ENCODE results near the gene TMEM120B.

TMEM120B gene

GRCh38 chr12:121796855-121797751 is 84.6 kb downstream of the TMEM120B start:
- Histone ChIP-seq H3K9ac (peak overlapping the region; percentile 72 to 100 (median 100); a peak in 21 of 22 replicates), H3K36me3 (peaks cover 12 to 42% (median 35%) of the 10 kb centered on the region in 11 experiments; a peak in 18 of 22 replicates), H3K27ac (peak overlapping the region in 9 of 11 experiments; percentile 99 to 100 (median 100); a peak in 15 of 22 replicates), H3K9me3 (replicated peaks in 1 of 11) (no peaks in the 10 kb centered on the region), H4K20me1 (peaks cover 38 to 59% (median 50%) of the 10 kb centered on the region in 11 experiments), H3K4me3 (peak overlapping the region in 6 of 10 experiments; percentile 84 to 94 (median 86); a peak in 11 of 20 replicates), H3K4me1 (peaks cover 55 to 73% (median 64%) of the 10 kb centered on the region in 10 experiments), H3K27me3 (no peaks in the 10 kb centered on the region), H3K4me2 (peak overlapping the region; percentile 97 to 100 (median 99))
- TF ChIP-seq Cebpa-rat (IDR thresholded peaks at IDR 0.05), result no peak

GRCh38 chr12:121797937-121798786 is 85.6 kb downstream of the TMEM120B start:
- H4K20me1 ChIP-seq, result peaks cover 38 to 52% (median 50%) of the 10 kb centered on the region in 11 experiments
- H3K27me3 ChIP-seq, result no peaks in the 10 kb centered on the region
- peaks cover 12 to 42% (median 35%) of the 10 kb centered on the region in 11 experiments; a peak in 18 of 22 replicates for H3K36me3 ChIP-seq
- peaks cover 47 to 63% (median 53%) of the 10 kb centered on the region in 10 experiments for H3K4me1 ChIP-seq
- H3K27ac ChIP-seq, result peak overlapping the region in 10 of 11 experiments; percentile 99 to 100 (median 100); a peak in 19 of 22 replicates
- TF ChIP-seq Cebpa-rat (IDR thresholded peaks at IDR 0.05), result no peak
- peak overlapping the region; percentile 72 to 100 (median 100) for H3K9ac ChIP-seq
- no peaks in the 10 kb centered on the region for H3K9me3 ChIP-seq (replicated peaks in 1 of 11)
- peak overlapping the region; percentile 97 to 100 (median 99) for H3K4me2 ChIP-seq
- H3K4me3 ChIP-seq, result peak overlapping the region; percentile 84 to 94 (median 88)

- H4K20me1 ChIP-seq, result peaks cover 38 to 52% (median 50%) of the 10 kb centered on the region in 11 experiments
- H3K36me3 ChIP-seq, result peaks cover 12 to 42% (median 35%) of the 10 kb centered on the region in 11 experiments; a peak in 18 of 22 replicates
- H3K27ac ChIP-seq, result peak overlapping the region in 10 of 11 experiments; percentile 99 to 100 (median 100); a peak in 19 of 22 replicates
- H3K4me1 ChIP-seq, result peaks cover 47 to 57% (median 52%) of the 10 kb centered on the region in 10 experiments
- H3K27me3 ChIP-seq, result no peaks in the 10 kb centered on the region
- H3K4me3 ChIP-seq, result peak overlapping the region; percentile 84 to 94 (median 88)
- peak overlapping the region; percentile 72 to 100 (median 100) for H3K9ac ChIP-seq
- H3K4me2 ChIP-seq, result peak overlapping the region; percentile 97 to 100 (median 99)
- H3K9me3 ChIP-seq (replicated peaks in 1 of 11), result no peaks in the 10 kb centered on the region
- TF ChIP-seq Cebpa-rat (IDR thresholded peaks at IDR 0.05), result no peak
Observed at GRCh38 chr12:121798787-121799155, 86.2 kb downstream of the TMEM120B start.

- Histone ChIP-seq H3K4me1 (peaks cover 47 to 51% (median 50%) of the 10 kb centered on the region in 10 experiments), H3K9ac (peak overlapping the region; percentile 98 to 100 (median 100))
Observed at GRCh38 chr12:121799156-121799841, 86.7 kb downstream of the TMEM120B start.

DNA sequence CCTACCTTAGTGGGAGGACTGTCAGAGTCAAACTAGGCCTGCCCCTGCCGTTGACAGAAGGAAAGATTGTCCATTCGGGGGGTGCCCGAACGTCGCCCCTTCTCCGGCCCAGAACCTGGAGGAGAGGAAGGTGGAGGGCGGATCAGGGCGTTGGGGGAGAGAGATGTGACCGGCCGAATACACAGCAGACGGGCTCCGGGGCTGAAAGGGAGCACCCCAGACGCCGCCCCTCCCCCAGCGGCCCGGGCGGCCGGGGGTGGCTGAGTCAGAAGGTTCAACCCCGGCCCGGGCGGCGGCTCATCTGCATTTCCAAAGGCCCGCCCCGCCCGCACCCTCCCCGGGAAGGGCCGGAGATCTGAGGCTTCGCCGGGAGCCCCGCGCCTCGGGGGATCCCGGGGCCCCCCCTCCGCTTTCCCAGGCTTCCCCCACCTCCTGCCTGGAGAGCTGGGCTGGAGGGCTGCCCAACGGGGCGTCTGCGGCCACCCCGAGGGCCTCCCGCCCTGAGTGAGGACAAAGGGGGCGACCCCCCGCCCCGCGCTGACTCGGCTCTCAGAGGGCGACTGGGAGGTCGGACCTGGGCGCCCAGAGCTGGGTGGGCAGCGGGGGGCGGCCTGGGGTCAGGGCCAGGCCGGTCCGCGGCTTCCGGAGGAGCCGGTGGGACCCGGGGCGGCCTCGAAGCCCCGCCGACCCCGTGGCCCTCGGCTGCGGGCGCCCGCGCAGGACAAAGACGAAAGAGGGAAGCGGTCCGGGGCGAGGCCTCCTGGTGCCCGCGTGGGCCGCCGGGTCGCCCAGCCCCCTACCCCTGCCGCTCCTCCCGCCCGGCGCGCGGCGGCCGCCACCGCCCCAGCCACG is 87.5 kb downstream of the TMEM120B start:
- TF ChIP-seq Cebpa-rat (IDR thresholded peaks at IDR 0.05), result no peak
- Histone ChIP-seq H4K20me1 (peaks cover 34 to 46% (median 43%) of the 10 kb centered on the region in 11 experiments), H3K4me1 (peaks cover 40 to 44% (median 43%) of the 10 kb centered on the region in 10 experiments), H3K27ac (peak overlapping the region; percentile 99 to 100 (median 100)), H3K27me3 (no peaks in the 10 kb centered on the region), H3K9ac (peak overlapping the region; percentile 98 to 100 (median 100)), H3K9me3 (replicated peaks in 1 of 11) (no peaks in the 10 kb centered on the region), H3K36me3 (peaks cover 12 to 42% (median 35%) of the 10 kb centered on the region in 11 experiments; a peak in 18 of 22 replicates), H3K4me3 (peak overlapping the region; percentile 84 to 94 (median 88)), H3K4me2 (peak overlapping the region; percentile 97 to 100 (median 99))

More at GRCh38 chr12:121799156-121799841, 86.7 kb downstream of the TMEM120B start:
- peak overlapping the region; percentile 99 to 100 (median 100) for H3K27ac ChIP-seq
- peak overlapping the region; percentile 84 to 94 (median 88) for H3K4me3 ChIP-seq
- no peaks in the 10 kb centered on the region for H3K9me3 ChIP-seq (replicated peaks in 1 of 11)
- no peaks in the 10 kb centered on the region for H3K27me3 ChIP-seq
- peaks cover 38 to 51% (median 49%) of the 10 kb centered on the region in 11 experiments for H4K20me1 ChIP-seq
- TF ChIP-seq Cebpa-rat (IDR thresholded peaks at IDR 0.05), result 0 out of 22 replicates have a peak, but pooled peaks of 1 of the 11 experiments have one; percentile 30
- peaks cover 12 to 42% (median 35%) of the 10 kb centered on the region in 11 experiments; a peak in 18 of 22 replicates for H3K36me3 ChIP-seq
- H3K4me2 ChIP-seq, result peak overlapping the region; percentile 97 to 100 (median 99)

DNA sequence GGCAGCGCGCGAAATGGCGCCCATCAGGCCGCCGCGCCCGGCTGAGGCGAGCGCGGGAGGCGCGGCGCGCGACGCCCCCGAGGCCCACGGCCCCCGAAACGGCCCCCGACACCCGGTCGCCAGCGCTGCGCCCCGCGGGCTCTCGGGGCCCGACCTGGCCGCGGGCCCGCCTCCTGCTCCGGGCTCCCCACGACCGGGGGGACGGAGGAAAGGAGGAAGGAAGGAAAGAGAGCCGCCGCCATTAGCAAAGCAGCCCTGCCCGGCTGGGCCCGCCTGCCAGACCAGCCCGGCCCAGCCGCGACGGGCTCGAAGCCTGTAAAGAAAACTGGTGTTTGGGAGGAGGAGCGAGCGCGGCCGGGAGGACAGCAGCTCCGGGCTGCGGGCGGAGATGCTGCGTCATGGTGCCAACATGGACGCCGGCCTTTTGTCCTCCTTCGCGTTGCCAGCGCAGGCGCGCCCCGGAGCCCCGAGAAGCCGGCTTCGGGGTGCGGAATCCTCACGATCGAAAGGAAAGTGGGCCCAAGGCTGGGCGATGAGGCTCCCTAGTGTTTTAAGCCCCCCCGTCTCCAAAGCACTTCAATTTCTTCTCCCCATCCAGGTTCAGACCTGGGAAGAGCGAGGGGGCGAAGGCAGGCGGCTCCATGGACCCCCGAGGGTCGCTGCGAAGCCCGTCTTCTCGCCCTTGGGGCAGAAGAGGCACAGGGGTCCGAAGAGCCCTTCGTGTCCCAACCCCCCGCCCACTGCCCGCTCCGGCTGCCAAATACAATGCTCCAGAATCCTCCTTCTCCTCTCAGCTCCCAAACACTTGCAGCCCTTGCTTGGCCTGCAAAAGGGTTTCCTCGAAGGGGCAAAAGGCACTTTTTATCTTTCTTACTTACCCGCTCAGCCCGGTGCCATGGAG is 88.4 kb downstream of the TMEM120B start:
- no peak for TF ChIP-seq Cebpa-rat (IDR thresholded peaks at IDR 0.05)
- peak overlapping the region; percentile 97 to 100 (median 99) for H3K4me2 ChIP-seq
- H3K36me3 ChIP-seq, result peaks cover 6 to 37% (median 32%) of the 10 kb centered on the region in 11 experiments; a peak in 18 of 22 replicates
- peaks cover 30 to 42% (median 38%) of the 10 kb centered on the region in 11 experiments for H4K20me1 ChIP-seq
- peaks cover 33 to 38% (median 37%) of the 10 kb centered on the region in 10 experiments for H3K4me1 ChIP-seq
- peak overlapping the region; percentile 84 to 94 (median 88) for H3K4me3 ChIP-seq
- H3K27ac ChIP-seq, result peak overlapping the region; percentile 99 to 100 (median 100)
- H3K9ac ChIP-seq, result peak overlapping the region; percentile 98 to 100 (median 100)
- no peaks in the 10 kb centered on the region for H3K27me3 ChIP-seq
- H3K9me3 ChIP-seq (replicated peaks in 1 of 11), result no peaks in the 10 kb centered on the region

Data from BLaER1 treated with 17β-estradiol and CSF1 and Interleukin-3, amounts not matched to agents 10 nM and 100 nM (cell line).